Measurements from ENCODE around the gene PODXL2.
"Not testable (repeated sequence)": the region's sequence is repeated elsewhere in the genome, so short reads cannot be mapped to it uniquely, and the experiment has no call there.

PODXL2 gene

DNA sequence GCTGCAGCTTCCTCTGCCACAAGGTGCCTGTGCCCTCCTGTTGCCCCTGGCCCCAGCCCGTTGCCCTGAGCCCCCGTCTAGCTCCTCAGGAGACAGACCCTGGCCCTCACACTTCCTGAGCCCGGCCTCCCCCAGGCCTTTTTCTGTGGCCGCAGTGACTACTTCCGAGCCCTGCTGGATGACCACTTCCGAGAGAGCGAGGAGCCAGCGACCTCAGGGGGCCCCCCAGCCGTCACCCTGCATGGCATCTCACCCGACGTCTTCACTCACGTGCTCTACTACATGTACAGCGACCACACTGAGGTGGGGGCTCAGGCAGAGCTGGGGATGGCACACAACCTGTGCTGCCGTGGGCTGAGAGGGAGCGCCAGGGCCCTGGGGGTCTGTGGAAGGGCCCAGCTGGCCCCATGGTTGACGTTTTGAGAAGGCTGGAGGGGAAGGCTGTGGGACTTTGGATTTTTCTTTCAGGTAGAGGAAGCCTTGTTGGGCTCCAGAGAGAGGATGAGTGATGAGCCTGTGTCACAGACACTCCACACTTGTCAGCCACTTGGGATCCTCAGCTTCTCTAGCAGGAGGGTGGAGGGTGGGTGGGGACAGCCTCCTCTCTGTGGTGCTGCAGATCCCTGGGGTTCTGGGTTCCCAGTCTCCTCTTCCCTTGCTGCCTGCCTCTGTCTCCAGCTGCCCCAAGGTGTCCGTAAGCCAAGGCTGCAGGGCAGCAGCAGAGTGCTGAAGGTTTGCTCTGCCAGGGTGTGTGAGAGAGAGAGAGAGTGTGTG, 48.7 kb downstream of the PODXL2 start:
- ATAC-seq: no peak
- no peaks in the 10 kb centered on the region for H3K27me3 Mint-ChIP-seq
- no peak overlapping the region for H3K4me3 Mint-ChIP-seq
- H3K36me3 Mint-ChIP-seq (ENCODE audit: low read depth): no peaks in the 10 kb centered on the region
- H3K4me1 Mint-ChIP-seq: peaks cover 19% of the 10 kb centered on the region
- DNase-seq: no peak
- H3K27ac Mint-ChIP-seq: no peak overlapping the region
- no peaks in the 10 kb centered on the region for H3K9me3 Mint-ChIP-seq

DNA sequence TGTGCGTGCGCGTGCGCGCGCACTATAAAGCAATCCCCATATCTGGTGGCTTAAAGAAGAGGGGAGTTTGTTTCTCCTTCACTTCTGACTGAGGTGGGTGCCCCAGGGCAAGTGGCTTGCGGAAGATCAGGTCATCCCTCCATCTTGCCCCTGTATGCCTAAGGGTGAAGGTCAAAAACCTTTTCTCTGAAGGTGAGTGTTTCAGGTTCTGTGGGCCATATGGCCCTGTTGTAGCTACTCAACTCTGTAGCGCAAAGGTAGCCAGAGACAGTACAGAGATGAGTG, 49.3 kb downstream of the PODXL2 start:
- Mint-ChIP-seq H3K27ac (no peak overlapping the region), H3K36me3 (ENCODE audit: low read depth) (no peaks in the 10 kb centered on the region), H3K4me1 (peaks cover 19% of the 10 kb centered on the region), H3K4me3 (no peak overlapping the region), H3K9me3 (no peaks in the 10 kb centered on the region), H3K27me3 (no peaks in the 10 kb centered on the region)
- DNase-seq (no peak), ATAC-seq (no peak)

DNA sequence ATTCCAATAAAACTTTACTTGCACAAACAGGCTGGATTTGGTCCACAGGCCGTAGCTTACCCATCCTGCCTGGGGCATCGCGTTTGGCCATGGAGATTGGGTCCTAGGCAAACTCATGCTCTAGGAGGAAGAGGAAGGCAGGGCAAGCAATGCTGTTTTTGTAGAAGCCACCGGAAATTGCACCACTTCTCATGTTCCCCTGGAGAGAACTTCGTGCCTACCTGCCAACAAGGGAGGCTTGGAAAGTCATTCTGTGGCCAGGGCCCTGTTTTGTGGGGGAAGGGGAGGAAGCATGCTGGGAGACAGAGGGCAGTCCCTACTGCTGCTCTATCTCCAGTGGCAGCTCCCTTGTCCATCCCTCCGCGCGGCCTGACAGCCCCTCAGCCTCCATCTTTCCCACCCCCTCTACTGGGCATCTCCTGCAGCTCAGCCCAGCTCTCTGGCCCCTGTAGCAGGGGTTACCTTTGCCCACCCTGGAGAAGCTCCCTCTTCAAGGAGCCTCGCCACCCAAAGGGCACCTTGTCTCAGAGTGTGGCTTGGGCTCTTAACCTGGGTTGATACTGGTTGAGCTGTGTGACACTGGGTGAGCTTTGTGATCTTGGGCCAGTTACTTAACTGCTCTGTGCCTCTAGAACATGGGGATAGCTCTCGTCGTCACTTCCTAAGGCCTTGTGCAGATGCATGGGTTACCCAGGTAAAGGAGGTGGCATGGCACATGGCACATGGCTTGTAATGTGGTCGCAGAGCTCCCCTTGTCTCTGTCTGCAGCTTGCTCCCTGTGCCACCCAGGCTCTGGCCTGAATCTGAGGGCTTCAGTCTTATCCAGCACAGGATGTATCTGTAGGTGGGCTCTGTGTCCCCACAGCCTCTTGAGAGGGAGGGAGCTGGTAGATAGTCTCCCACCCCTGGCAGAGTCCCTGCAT, 49.9 kb downstream of the PODXL2 start:
- Mint-ChIP-seq H3K4me1 (peaks cover 18% of the 10 kb centered on the region), H3K9me3 (no peaks in the 10 kb centered on the region), H3K27ac (no peak overlapping the region), H3K27me3 (no peaks in the 10 kb centered on the region), H3K4me3 (no peak overlapping the region), H3K36me3 (ENCODE audit: low read depth) (no peaks in the 10 kb centered on the region)
- no peak for ATAC-seq
- no peak for DNase-seq

DNA sequence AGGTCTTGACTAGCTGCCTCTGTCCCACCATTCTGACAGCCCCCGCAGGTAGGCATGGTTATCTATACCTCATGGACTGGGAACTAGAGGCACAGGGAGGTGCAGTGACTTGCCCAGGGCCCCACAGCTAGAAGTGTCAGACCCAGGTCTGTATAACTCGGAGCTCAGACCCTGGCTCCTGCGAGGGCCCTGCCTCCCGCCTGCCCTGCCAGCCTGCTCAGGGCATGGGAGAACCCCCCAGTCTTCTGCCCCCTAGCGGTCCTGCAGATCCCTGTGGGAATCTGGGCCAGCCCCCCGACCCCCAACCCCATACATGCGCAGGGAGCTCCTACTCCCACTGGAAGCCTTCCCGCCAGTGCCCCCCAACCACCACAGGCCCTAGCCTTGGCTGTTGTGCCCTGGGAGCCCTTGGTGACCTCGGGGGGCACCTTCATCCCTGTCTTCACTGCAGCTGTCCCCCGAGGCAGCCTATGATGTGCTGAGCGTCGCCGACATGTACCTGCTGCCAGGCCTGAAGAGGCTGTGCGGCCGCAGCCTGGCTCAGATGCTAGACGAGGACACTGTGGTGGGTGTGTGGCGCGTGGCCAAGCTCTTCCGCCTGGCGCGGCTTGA, 50.7 kb downstream of the PODXL2 start:
- ATAC-seq (no peak), DNase-seq (no peak)

DNA sequence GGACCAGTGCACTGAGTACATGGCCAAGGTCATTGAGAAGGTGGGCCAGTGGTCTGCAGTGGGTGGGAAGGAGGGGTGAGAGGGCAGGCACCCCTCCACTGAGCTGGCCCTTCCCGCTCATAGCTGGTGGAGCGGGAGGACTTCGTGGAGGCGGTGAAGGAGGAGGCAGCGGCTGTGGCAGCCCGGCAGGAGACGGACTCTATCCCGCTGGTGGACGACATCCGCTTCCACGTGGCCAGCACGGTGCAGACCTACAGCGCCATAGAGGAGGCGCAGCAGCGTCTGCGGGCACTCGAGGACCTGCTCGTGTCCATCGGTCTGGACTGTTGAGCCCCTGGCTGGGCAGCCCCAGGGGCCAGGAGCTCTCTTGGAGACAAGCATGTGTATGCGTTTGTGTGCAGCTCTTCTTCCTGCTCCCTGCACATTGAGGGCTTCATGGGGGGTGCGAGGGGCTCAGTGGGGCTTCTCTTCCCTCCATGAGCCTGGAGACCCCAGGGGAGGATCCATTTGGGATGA, 51.2 kb downstream of the PODXL2 start:
- H3K36me3 Mint-ChIP-seq (ENCODE audit: low read depth): no peaks in the 10 kb centered on the region
- H3K4me1 Mint-ChIP-seq: peaks cover 13% of the 10 kb centered on the region
- no peak overlapping the region for H3K4me3 Mint-ChIP-seq
- H3K27ac Mint-ChIP-seq: no peak overlapping the region
- DNase-seq: no peak
- ATAC-seq: no peak
- H3K9me3 Mint-ChIP-seq: no peaks in the 10 kb centered on the region
- H3K27me3 Mint-ChIP-seq: no peaks in the 10 kb centered on the region

More for the DNA sequence above, 50.7 kb downstream of the PODXL2 start:
- H3K36me3 Mint-ChIP-seq (ENCODE audit: low read depth): no peaks in the 10 kb centered on the region
- no peaks in the 10 kb centered on the region for H3K9me3 Mint-ChIP-seq
- H3K27me3 Mint-ChIP-seq: no peaks in the 10 kb centered on the region
- no peak overlapping the region for H3K27ac Mint-ChIP-seq
- H3K4me3 Mint-ChIP-seq: no peak overlapping the region
- peaks cover 16% of the 10 kb centered on the region for H3K4me1 Mint-ChIP-seq

DNA sequence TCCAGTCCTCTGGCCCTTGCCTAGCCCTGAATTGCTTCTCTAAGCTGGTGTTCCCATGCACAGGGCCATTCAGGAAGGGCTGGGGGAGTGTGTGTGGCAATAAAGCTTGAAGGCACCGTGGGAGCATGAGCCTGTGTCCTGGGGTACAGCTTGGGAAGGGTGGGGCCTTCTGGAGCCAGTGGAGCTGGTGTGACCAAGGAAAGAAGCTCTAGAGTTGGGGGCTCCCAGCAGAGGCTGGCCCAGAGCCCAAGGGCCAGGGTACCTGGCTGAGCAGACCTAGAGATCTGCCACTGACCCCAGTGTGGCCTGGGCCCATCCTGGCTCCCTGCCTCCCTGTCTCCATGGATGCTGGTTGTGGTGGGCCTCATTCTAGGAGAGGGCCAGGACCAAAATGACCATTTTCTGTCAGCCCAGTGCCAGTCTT, 51.8 kb downstream of the PODXL2 start:
- H3K36me3 Mint-ChIP-seq (ENCODE audit: low read depth): no peaks in the 10 kb centered on the region
- H3K4me3 Mint-ChIP-seq: no peak overlapping the region
- no peak for ATAC-seq
- no peaks in the 10 kb centered on the region for H3K9me3 Mint-ChIP-seq
- DNase-seq: no peak
- no peaks in the 10 kb centered on the region for H3K27me3 Mint-ChIP-seq
- peaks cover 13% of the 10 kb centered on the region for H3K4me1 Mint-ChIP-seq
- H3K27ac Mint-ChIP-seq: no peak overlapping the region

DNA sequence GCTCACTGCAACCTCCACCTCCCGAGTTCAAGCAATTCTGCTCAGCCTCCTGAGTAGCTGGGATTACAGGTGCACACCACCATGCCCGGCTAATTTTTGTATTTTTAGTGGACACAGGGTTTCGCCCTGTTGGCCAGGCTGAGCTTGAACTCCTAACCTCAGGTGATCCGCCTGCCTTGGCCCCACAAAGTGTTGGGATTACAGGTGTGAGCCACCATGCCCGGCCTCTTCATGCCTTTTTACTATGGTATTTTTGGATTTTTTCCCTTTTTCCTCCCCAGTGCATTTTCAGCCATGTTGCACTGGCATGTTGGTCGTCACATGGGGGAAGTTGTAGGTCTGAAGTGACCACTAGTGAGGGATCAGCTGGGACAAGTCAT, 53.2 kb downstream of the PODXL2 start:
- not testable (repeated sequence) for H3K27ac Mint-ChIP-seq; H3K9me3 Mint-ChIP-seq; DNase-seq; H3K27me3 Mint-ChIP-seq; H3K4me3 Mint-ChIP-seq; H3K36me3 Mint-ChIP-seq (ENCODE audit: low read depth); ATAC-seq
- H3K4me1 Mint-ChIP-seq: peaks cover 13% of the 10 kb centered on the region

DNA sequence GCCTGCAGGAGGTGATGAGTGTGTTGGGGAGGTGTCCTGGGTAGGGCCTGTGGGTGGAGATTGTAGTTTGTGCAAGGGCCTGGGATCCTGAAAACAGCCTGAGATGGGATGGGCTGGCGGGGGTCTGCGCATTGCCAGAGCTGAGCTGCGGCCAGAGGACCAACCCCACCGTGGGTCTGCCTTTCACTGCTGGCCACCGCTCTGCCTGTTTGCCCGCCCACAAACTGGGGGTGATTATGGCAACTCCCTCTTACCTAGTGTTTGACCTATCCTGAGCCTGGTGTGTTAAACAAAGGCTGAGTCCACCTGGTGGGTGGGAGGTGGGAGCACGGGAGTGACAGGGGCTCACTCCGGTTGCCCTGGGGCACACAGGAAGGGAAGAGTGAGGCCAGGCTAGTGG, 53.6 kb downstream of the PODXL2 start:
- Mint-ChIP-seq H3K4me3 (no peak overlapping the region), H3K27ac (no peak overlapping the region), H3K4me1 (peaks cover 13% of the 10 kb centered on the region), H3K36me3 (ENCODE audit: low read depth) (no peaks in the 10 kb centered on the region), H3K27me3 (no peaks in the 10 kb centered on the region), H3K9me3 (no peaks in the 10 kb centered on the region)
- DNase-seq: no peak
- no peak for ATAC-seq

DNA sequence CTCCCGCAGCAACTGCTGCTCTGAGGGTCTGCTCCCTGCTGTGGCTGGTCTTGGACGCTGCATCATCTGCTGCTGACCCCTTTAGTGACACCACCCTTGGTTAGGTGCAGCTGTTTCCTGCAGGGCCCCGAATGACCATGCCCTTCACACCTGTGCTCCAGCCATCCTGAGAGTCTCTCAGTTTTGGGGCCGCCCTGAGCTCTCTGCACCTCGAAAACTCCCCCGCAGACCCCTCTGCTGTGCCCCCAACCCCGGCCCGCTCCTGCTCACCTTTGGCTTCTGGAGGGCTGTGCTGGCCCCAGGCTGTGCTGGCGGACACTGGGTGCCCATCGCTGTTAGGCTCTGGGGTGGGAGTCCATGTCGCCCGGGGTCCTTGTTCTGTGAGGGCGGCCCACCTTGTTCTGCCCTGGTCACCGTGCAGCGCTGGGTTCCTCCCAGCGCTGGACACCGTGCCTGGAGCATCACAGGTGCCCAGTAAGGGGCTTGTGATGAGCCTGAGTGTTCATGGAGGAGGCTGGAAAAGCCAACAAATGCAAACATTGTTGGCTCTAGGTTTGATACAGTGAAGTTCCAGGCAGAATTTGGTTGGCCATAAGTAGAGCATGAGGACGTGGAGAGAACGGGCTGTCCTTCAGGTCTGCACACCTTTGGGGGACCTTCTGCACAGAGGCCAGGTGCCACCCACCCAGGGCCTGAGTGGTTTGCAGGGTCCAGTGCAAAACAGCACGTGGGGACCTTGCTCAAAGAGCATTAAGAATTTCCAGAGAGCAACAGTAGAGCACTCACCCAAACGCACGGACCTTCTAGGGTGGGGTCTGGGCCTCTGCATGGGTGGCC, 56.1 kb downstream of the PODXL2 start:
- ATAC-seq (no peak), DNase-seq (no peak)
- Mint-ChIP-seq H3K4me1 (peaks cover 13% of the 10 kb centered on the region), H3K9me3 (no peaks in the 10 kb centered on the region), H3K36me3 (ENCODE audit: low read depth) (no peaks in the 10 kb centered on the region), H3K27me3 (no peaks in the 10 kb centered on the region), H3K4me3 (no peak overlapping the region), H3K27ac (no peak overlapping the region)

DNA sequence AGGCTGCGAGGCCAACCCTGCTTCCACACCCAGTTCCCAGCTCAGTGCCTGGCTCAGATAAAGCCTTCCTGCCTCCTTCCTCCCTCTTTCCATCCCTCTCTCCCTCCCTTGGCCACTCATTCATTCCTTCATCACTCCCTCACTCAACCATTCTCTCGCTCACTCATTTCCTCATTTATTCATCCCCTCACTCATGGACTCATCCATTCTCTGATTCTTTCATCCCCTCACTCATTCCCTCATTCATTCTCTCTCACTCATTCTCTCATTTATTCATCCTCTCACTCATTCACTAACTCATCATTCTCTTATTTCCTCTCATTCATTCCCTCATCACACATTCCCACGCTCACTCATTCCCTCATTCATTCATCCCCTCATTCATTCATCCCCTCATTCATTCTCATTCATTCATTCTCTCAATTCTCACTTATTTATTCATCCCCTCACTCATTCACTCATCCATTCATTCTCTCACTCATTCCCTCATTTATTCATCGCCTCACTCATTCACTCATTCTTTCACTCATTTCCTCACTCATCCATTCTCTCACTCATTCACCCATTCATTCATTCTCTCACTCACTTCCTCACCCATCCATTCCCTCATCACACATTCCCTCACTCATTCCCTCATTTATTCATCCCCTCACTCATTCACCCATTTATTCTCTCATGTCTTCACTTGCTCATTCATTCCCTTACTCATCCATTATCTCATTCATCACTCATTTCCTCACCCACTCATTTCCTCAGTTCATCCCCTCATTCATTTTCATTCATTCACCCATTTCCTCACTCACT, 56.9 kb downstream of the PODXL2 start:
- no peak overlapping the region for H3K27ac Mint-ChIP-seq
- H3K27me3 Mint-ChIP-seq: no peaks in the 10 kb centered on the region
- H3K4me3 Mint-ChIP-seq: no peak overlapping the region
- peaks cover 13% of the 10 kb centered on the region for H3K4me1 Mint-ChIP-seq
- no peak for ATAC-seq
- DNase-seq: no peak
- H3K9me3 Mint-ChIP-seq: no peaks in the 10 kb centered on the region
- no peaks in the 10 kb centered on the region for H3K36me3 Mint-ChIP-seq (ENCODE audit: low read depth)

DNA sequence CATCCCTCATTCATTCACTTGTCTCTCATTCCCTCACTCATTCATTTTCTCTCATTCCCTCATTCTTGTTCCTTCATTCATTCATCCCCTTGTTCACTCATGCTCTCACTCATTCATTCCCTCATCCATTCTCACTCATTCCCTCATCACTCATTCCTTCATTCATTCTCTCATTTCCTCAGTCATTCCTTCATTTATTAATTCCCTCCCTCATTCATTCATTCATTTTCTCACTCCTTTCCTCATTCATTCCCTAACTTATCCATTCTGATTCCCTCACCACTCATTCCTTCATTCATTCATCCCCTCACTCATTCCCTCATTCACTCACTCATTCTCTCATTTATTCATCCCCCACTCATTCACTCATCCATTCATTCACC, 57.5 kb downstream of the PODXL2 start:
- no peaks in the 10 kb centered on the region for H3K27me3 Mint-ChIP-seq
- H3K9me3 Mint-ChIP-seq: no peaks in the 10 kb centered on the region
- no peaks in the 10 kb centered on the region for H3K36me3 Mint-ChIP-seq (ENCODE audit: low read depth)
- H3K4me3 Mint-ChIP-seq: no peak overlapping the region
- H3K27ac Mint-ChIP-seq: no peak overlapping the region
- H3K4me1 Mint-ChIP-seq: peaks cover 11% of the 10 kb centered on the region
- DNase-seq (no peak), ATAC-seq (no peak)

DNA sequence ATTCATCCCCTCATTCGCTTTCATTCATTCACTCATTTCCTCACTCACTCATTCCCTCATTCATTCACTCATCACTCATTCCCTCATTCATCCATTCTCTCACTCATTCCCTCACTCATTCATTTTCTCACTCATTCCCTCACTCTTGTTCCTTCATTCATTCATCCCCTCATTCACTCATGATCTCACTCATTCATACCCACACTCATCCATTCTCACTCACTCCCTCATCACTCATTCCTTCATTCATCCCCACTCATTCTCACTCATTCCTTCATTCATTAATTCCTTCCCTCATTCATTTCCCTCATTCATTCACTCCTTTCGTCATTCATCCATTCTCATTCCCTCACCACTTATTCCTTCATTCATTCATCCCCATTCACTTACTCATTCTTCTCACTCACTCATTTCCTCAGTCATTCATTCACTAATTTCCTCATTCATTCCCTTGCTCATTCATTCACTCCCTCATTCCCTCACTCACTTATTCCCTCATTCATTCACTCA, 58.3 kb downstream of the PODXL2 start:
- ATAC-seq: no peak
- Mint-ChIP-seq H3K27ac (no peak overlapping the region), H3K9me3 (no peaks in the 10 kb centered on the region), H3K36me3 (ENCODE audit: low read depth) (no peaks in the 10 kb centered on the region), H3K4me3 (no peak overlapping the region), H3K27me3 (no peaks in the 10 kb centered on the region), H3K4me1 (peaks cover 9% of the 10 kb centered on the region)
- DNase-seq: no peak

DNA sequence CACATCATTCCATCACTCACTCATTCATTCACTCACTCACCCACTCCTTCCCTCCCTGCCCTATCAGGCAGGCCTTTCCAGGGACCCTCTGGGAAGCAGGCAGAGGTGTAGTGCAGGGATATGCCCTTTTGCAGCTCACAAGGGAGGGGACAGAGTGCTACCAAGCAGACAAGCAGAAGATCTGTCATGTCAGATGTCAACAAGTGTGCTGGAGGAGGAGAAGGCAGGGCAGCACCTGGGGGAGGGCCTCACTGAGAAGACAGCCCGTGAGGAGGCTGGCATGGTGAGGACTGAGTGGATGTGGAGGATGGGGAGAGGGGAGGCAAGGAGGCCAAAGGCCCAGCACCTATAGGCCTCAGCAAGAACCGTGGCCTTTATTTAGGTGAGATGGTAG, 59.0 kb downstream of the PODXL2 start:
- Mint-ChIP-seq H3K36me3 (ENCODE audit: low read depth) (no peaks in the 10 kb centered on the region), H3K4me1 (peaks cover 9% of the 10 kb centered on the region), H3K4me3 (no peak overlapping the region), H3K27ac (no peak overlapping the region), H3K27me3 (no peaks in the 10 kb centered on the region), H3K9me3 (no peaks in the 10 kb centered on the region)
- ATAC-seq: no peak
- no peak for DNase-seq
